Subcutaneous abdominal adipose tissue (tissue), 5 donors: Measurements from ENCODE around the gene IL17RD.

Experiments used
- H3K27ac ChIP-seq: one replicate; pipeline ENCODE4 v1.7.0; 2013; ENCODE audit warnings: low read depth, mild to moderate bottlenecking, inconsistent platforms, low read length, moderate library complexity
- H3K27me3 ChIP-seq, 5 donors: one replicate each; pipeline ENCODE4 v1.7.0; 2013; ENCODE audit warnings: low read length in 5 of 5, inconsistent platforms in 1 of 5; ENCODE audit not compliant: control insufficient read depth in 5 of 5, insufficient read depth in 4 of 5
- H3K36me3 ChIP-seq, 5 donors: one replicate each; pipeline ENCODE4 v1.7.0; 2013; ENCODE audit warnings: low read length in 5 of 5; ENCODE audit not compliant: control insufficient read depth in 5 of 5, insufficient read depth in 5 of 5
- H3K4me1 ChIP-seq, 5 donors: one replicate each; pipeline ENCODE4 v1.7.0; 2013; ENCODE audit warnings: low read length in 5 of 5, mild to moderate bottlenecking in 3 of 5, moderate library complexity in 1 of 5; ENCODE audit not compliant: control insufficient read depth in 5 of 5, insufficient read depth in 5 of 5
- H3K4me3 ChIP-seq, 5 donors: one replicate each; pipeline ENCODE4 v1.7.0; 2013; ENCODE audit warnings: low read length in 5 of 5, low read depth in 1 of 5
- H3K9ac ChIP-seq, 5 donors: one replicate each; pipeline ENCODE4 v1.7.0; 2013; ENCODE audit warnings: low read length in 5 of 5, mild to moderate bottlenecking in 4 of 5, moderate library complexity in 3 of 5
- H3K9me3 ChIP-seq, 5 donors: one replicate each; pipeline ENCODE4 v1.7.0; 2013; ENCODE audit warnings: low read length in 5 of 5; ENCODE audit not compliant: control insufficient read depth in 5 of 5
- donor health status: healthy.
- donor health status: healthy.
- donor health status: healthy.
- donor health status: healthy.
- donor health status: healthy.

IL17RD gene

DNA sequence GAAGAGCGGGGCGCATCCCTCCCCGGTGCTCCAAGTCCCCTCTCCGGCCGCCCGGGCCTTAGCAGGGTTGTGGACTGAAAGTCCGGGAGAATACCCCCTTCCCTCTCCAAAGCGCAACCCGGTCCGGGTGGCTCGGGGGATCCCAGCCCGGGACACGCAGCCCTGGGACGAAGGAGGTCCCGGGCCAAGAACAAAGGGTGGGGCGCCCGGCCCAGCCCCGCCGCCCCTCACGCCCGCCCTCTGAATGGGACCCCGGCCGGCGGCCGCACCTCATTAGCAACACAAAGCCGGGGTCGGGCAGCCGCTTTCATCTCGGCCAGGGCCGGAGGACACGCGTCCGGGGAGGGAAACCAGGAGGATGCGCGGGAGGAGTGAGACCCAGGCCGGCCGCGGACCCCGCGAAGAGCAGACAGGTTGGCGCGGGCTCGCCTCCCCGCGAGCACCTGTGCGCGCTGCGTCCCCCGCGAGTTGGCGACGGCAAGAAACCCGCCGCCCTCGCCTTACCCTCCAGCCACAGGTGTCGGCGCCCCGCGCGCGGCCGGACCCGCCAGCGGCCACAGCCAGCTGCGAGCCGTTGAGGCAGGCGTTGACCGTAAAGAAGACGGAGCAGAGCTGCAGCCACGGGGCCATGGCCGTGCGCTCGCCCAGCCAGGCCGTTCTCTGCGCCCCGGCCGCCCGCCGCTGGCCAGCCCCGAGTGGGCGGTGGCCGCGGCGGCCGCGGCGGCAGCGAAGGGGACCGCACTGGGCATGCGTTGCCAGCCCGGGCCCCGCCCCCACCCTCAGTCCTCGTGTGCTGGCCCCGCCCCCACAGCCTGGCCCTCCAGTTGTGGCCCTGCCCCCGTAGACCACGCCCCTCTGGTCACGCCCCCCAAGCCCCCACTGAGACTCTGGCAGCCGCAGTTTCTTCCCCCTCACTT lies at the start of gene IL17RD:
Gene IL17RD, minus strand, starts transcription at position 697 of the 917 bp plus-strand sequence. Its CDS starts 67 bp downstream, at position 630.
- Histone ChIP-seq H3K4me1 (peaks cover 3 to 24% (median 23%) of the 10 kb centered on the region in 5 donors), H3K9me3 (no peaks in the 10 kb centered on the region), H3K27ac (no peak within 1 kb of the TSS), H3K36me3 (no peaks in the 10 kb centered on the region), H3K9ac (peak within 1 kb of the TSS in 3 of 5 donors; percentile 44 to 64 (median 48)), H3K27me3 (peaks cover 4 to 30% (median 25%) of the 10 kb centered on the region in 5 donors), H3K4me3 (peak within 1 kb of the TSS; percentile 67 to 79 (median 76))

DNA sequence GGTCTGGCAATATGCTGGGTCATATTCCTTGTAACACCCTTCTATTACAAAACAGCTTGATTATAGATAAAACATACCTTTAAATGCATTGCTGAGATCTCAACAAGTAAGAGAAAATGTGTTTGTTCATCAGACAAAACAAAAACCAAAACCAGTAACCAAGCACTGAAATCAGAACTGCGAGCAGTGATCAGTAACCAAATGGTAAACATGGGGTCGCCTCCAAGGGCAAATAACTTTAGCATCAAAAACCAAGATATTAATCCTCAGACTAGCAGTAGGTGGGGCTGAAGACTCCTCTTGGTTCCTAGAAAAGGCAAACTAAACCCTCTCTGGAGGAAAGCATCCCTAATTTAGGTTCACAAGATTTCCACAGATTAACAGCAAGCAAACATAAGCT lies 41.3 kb upstream of the IL17RD start:
- H3K9me3 ChIP-seq: no peaks in the 10 kb centered on the region
- H3K27ac ChIP-seq: no peak overlapping the region
- no peak overlapping the region for H3K4me3 ChIP-seq
- H3K27me3 ChIP-seq: no peaks in the 10 kb centered on the region
- no peaks in the 10 kb centered on the region for H3K36me3 ChIP-seq
- no peak overlapping the region for H3K9ac ChIP-seq
- no peaks in the 10 kb centered on the region for H3K4me1 ChIP-seq

DNA sequence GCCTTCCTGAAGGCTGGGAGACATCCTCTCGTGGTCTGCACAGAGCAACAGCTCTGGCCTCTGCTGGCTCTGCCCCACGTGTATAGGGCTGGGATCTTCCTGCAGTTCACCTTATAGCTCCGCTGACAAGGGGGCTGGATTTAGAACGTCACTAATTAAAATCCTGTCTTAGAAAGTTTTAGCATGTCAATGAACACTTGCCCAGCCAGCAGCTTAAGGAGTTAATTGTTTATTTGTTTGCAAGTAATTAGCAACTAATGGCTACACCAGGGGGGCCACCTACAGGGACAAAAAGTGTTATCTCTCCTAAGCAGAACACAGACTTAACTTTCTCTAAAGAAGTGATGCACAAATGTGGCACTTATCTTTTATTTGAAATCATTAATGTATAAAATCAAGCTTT lies 34.7 kb upstream of the IL17RD start, which contains the start of gene HESX1:
Gene HESX1, minus strand, starts transcription at position 84 of the 403 bp plus-strand sequence. Its CDS starts 60 bp downstream, at position 24.
- no peak within 1 kb of the TSS for H3K27ac ChIP-seq
- H3K4me1 ChIP-seq: no peaks in the 10 kb centered on the region
- H3K9ac ChIP-seq: no peak within 1 kb of the TSS
- H3K4me3 ChIP-seq: no peak within 1 kb of the TSS
- H3K36me3 ChIP-seq: no peaks in the 10 kb centered on the region
- peaks cover 0 to 2% (median 0%) of the 10 kb centered on the region in 5 donors for H3K27me3 ChIP-seq
- H3K9me3 ChIP-seq: no peaks in the 10 kb centered on the region

DNA sequence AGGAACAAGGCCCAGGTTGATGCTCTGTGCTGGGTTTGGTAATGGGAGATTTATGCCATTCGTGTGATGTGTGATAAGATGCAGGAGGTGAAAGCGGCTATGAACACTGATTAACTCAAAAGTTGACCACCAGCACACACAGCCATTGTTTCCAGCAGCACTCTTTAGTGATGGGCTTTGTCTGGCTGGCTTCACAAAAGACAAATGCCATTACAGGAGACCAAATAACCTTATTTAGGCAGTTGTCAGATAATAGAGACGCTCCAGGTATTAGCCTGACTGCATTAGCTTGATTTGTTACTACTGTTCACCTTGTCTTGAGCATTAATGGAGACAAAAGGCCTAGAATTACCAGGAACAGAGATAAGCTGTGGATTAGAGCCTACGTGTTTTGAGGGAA lies 29.5 kb upstream of the IL17RD start:
- H3K36me3 ChIP-seq: no peaks in the 10 kb centered on the region
- H3K9ac ChIP-seq: no peak overlapping the region
- no peaks in the 10 kb centered on the region for H3K9me3 ChIP-seq
- no peak overlapping the region for H3K27ac ChIP-seq
- peaks cover 0 to 3% (median 0%) of the 10 kb centered on the region in 5 donors for H3K27me3 ChIP-seq
- H3K4me1 ChIP-seq: no peaks in the 10 kb centered on the region
- no peak overlapping the region for H3K4me3 ChIP-seq

DNA sequence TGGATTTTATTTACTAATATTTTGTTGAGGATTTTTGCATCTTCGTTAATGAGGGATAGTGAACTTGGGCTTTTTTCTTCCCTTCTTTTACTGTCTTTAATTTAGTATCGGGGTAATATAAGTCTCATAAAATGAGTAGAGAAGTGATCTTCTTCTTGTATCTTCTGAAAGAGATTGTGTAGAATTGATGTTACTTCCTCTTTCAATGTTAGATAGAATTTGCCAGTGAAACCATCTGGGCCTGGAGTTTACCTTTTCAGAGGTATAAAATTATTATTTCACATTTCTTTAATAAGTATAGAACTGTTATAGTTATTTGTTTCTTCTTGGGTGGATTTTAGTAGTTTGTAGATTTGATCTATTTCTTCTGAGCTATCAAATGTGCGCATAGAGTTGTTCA lies 26.9 kb upstream of the IL17RD start:
- peaks cover 0 to 3% (median 0%) of the 10 kb centered on the region in 5 donors for H3K27me3 ChIP-seq

DNA sequence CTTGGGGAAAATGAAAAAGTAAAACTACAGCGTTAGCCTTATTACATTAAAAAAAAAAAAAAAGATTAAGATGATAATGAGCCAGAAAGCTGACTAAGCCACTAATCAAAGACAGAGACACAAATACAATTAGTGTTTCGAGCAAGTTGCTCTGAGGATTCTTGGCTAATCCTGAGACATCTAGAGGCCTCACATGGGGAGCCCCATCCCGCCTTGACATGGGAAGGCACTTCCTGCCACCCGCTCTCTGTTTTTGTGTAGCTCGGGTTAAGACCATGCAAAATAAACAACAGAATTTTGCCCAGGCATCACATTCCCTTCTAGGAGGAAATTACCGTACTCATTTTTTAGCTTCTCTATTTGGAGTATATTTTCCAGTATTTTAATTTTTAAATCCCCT lies 19.4 kb upstream of the IL17RD start:
- no peaks in the 10 kb centered on the region for H3K4me1 ChIP-seq
- no peak overlapping the region for H3K27ac ChIP-seq
- peaks cover 0 to 5% (median 0%) of the 10 kb centered on the region in 5 donors for H3K27me3 ChIP-seq
- H3K36me3 ChIP-seq: no peaks in the 10 kb centered on the region
- no peak overlapping the region for H3K4me3 ChIP-seq
- H3K9ac ChIP-seq: no peak overlapping the region
- no peaks in the 10 kb centered on the region for H3K9me3 ChIP-seq

More for the DNA sequence above, 26.9 kb upstream of the IL17RD start:
- H3K27ac ChIP-seq: no peak overlapping the region
- no peak overlapping the region for H3K9ac ChIP-seq
- no peaks in the 10 kb centered on the region for H3K9me3 ChIP-seq
- H3K36me3 ChIP-seq: no peaks in the 10 kb centered on the region
- no peak overlapping the region for H3K4me3 ChIP-seq
- no peaks in the 10 kb centered on the region for H3K4me1 ChIP-seq

DNA sequence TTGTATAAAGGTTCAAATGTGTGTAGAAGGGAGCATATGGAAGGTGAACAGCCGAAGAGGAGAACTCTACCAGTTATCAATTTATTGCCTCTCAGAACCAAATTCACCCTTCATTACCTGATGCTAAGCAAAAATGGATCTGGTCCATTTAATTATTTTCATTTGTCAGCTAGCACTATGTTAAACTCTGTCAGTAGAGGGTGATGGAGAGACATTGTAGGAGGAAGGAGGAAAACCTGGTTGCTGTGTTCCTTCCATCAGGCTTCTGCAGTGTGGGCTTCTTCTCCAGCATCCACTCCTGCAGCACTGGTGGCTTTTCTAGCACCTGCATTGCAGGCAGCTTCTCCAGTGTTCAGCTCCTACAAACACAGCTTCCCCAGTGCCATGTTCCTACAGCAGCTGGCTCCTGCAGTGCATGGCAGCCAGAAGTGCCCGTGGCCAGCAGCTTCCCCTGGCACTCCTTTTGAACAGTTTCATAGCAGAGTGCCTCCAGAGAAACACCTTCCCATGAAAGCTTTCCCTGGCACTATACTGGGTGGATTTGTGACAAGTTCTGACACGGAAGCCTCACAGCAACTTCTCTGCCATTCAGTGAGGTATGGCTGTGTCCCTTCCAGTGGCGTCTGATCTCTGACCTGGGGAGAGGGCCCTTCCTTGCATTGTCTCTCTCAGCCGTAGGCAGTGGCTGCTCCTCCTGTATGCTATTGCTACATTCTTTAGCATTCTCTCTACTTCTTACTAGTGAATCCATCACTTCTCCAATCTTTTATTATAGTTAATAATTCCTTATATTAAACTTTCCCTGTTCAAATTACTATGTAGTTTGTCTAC lies 14.6 kb upstream of the IL17RD start:
- no peaks in the 10 kb centered on the region for H3K9me3 ChIP-seq
- no peaks in the 10 kb centered on the region for H3K36me3 ChIP-seq
- H3K27ac ChIP-seq: no peak overlapping the region
- peaks cover 0 to 5% (median 0%) of the 10 kb centered on the region in 5 donors for H3K27me3 ChIP-seq
- no peak overlapping the region for H3K9ac ChIP-seq
- no peak overlapping the region for H3K4me3 ChIP-seq
- H3K4me1 ChIP-seq: no peaks in the 10 kb centered on the region

DNA sequence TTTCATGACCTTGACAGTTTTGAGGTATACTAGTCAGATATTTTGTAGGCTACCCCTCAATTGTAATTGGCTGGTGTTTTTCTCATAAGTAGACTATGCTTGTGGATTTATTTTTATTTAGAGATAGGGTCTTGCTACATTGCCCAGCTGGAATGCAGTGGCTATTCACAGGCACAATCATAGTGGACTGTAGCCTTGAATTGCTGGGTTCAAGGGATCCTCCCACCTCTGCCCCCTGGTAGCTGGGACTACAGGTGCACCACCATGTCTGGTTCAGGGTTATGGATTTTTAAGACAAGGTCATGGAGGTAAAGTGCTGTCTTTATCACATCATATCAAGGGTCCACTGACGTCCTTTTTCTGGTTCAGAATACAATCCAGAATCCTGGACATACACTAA lies 10.9 kb upstream of the IL17RD start:
- H3K36me3 ChIP-seq: no peaks in the 10 kb centered on the region
- H3K27me3 ChIP-seq: peaks cover 0 to 5% (median 0%) of the 10 kb centered on the region in 5 donors
- no peak overlapping the region for H3K4me3 ChIP-seq
- H3K9me3 ChIP-seq: no peaks in the 10 kb centered on the region
- no peak overlapping the region for H3K27ac ChIP-seq
- no peaks in the 10 kb centered on the region for H3K4me1 ChIP-seq
- H3K9ac ChIP-seq: no peak overlapping the region

DNA sequence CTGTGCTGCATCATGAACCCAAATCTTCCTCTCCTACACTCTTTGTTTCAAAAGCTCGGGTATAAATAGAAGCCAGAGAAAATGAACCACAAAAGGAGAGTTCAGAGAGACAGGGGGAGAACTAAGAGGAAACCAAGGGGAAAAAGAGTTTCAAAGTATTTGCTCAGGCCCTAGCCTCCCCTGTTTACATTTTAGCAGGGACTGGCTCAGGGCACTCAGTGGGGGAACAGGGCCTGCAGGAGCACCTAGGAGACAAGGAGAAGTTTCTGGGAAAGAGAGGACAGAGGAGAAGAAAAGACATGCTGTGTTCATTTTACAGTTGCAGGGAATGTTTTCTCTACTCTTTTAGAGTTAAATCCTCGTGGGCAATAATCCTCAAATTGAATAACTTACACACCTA lies 8.5 kb upstream of the IL17RD start:
- Histone ChIP-seq H3K27ac (no peak overlapping the region), H3K9ac (no peak overlapping the region), H3K4me3 (no peak overlapping the region), H3K36me3 (no peaks in the 10 kb centered on the region), H3K4me1 (peaks cover 0 to 10% (median 9%) of the 10 kb centered on the region in 5 donors), H3K27me3 (peaks cover 0 to 3% (median 0%) of the 10 kb centered on the region in 5 donors), H3K9me3 (no peaks in the 10 kb centered on the region)
